Astrocyte of the spinal cord (primary cell): ENCODE data around the gene SETD5.

Experiments used
- DNase-seq: peaks from one replicate; pipeline ENCODE4 v3.0.0; 2011; ENCODE audit warnings: low read depth, low spot score
- H3K4me3 ChIP-seq: 2 replicates; pipeline ENCODE4 v1.5.1; 2011; ENCODE audit warnings: low read depth, mild to moderate bottlenecking, low read length, moderate library complexity
- CTCF ChIP-seq: IDR thresholded peaks from 2 replicates; pipeline ENCODE4 v1.5.1; 2012; ENCODE audit warnings: low read depth, mild to moderate bottlenecking, low read length, inconsistent platforms
- in situ Hi-C: cut with HindIII; loops from 2 replicates; pipeline ENCODE4 v1.10.0; 2017; ENCODE audit warnings: low sequenced_read_pairs

Gene SETD5

GRCh38 chr3:9361691-9362388, 35.6 kb upstream of the SETD5 start:
- peak overlapping the region; percentile 61 for H3K4me3 ChIP-seq
- DNase-seq: no peak
- no peak for TF ChIP-seq CTCF
- in situ Hi-C loops: no loop called here

- DNase-seq: peak; percentile 89
- no peak for TF ChIP-seq CTCF
- H3K4me3 ChIP-seq: peak within 1 kb of the TSS; percentile 61
- in situ Hi-C loops: no loop called here
These were observed 34.5 kb upstream of the SETD5 start, which contains the start of gene THUMPD3 for GRCh38 chr3:9362731-9363530. Gene THUMPD3, plus strand, starts transcription at chr3:9363054. Its CDS starts 2,015 bp downstream, at chr3:9365069.

GRCh38 chr3:9369508-9369907, 27.9 kb upstream of the SETD5 start:
- no peak for TF ChIP-seq CTCF
- in situ Hi-C loops: no loop called here

GRCh38 chr3:9373465-9373864, 23.9 kb upstream of the SETD5 start:
- in situ Hi-C loops: no loop called here
- TF ChIP-seq CTCF: no peak
- no peak overlapping the region for H3K4me3 ChIP-seq
- DNase-seq: no peak

More at GRCh38 chr3:9369508-9369907, 27.9 kb upstream of the SETD5 start:
- DNase-seq: no peak
- H3K4me3 ChIP-seq: no peak overlapping the region

- no peak overlapping the region for H3K4me3 ChIP-seq
- no peak for TF ChIP-seq CTCF
- in situ Hi-C loops: no loop called here
- no peak for DNase-seq
These were observed 19.4 kb upstream of the SETD5 start for GRCh38 chr3:9377981-9378380.

GRCh38 chr3:9379327-9379726, 18.1 kb upstream of the SETD5 start:
- no peak for DNase-seq
- in situ Hi-C loops: no loop called here
- H3K4me3 ChIP-seq: no peak overlapping the region
- TF ChIP-seq CTCF: no peak
